ENCODE measurements around the gene TMED9.

Gene TMED9

GRCh38 chr5:177592010-177592834 is at the start of gene TMED9:
TMED9 (plus strand) TSS chr5:177592203; CDS start chr5:177592215, 12 bp downstream.
- H3K27me3 ChIP-seq, result peaks cover 0 to 27% of the 10 kb centered on the region in 2 donors
- intact Hi-C loops (cut with DNase I; ENCODE audit: low total_unique reads), result loop anchor here (10.0 kb wide), 1 partner anchor 563 kb away; the partner anchor contains the start of gene NHP2
- DNase-seq, result peak; percentile 75 to 89
- H3K4me3 ChIP-seq, result peak within 1 kb of the TSS; percentile 91 to 99
- peaks cover 0 to 18% (median 16%) of the 10 kb centered on the region in 4 donors for H3K4me1 ChIP-seq
- H3K27ac ChIP-seq, result peak within 1 kb of the TSS; percentile 81 to 84
- peaks cover 30 to 37% (median 33%) of the 10 kb centered on the region in 3 donors for H3K36me3 ChIP-seq
- H3K9me3 ChIP-seq, result no peaks in the 10 kb centered on the region
- TF ChIP-seq CTCF (IDR thresholded peaks at IDR 0.05), result peak; percentile 23 to 25

GRCh38 chr5:177542816-177543465 is 49.1 kb upstream of the TMED9 start:
- Histone ChIP-seq H3K9me3 (no peaks in the 10 kb centered on the region), H3K36me3 (peaks cover 0 to 12% (median 0%) of the 10 kb centered on the region in 3 donors), H3K4me3 (no peak overlapping the region), H3K27me3 (no peaks in the 10 kb centered on the region), H3K4me1 (peaks cover 3 to 88% (median 70%) of the 10 kb centered on the region in 4 donors), H3K27ac (peak overlapping the region; percentile 28 to 71)
- DNase-seq, result no peak
- TF ChIP-seq CTCF (IDR thresholded peaks at IDR 0.05), result no peak
- intact Hi-C loops (cut with DNase I; ENCODE audit: low total_unique reads), result no loop called here

- peak overlapping the region; percentile 71 to 83 for H3K27ac ChIP-seq
- H3K9me3 ChIP-seq, result no peaks in the 10 kb centered on the region
- H3K4me3 ChIP-seq, result no peak overlapping the region
- peaks cover 0 to 79% (median 55%) of the 10 kb centered on the region in 4 donors for H3K4me1 ChIP-seq
- intact Hi-C loops (cut with DNase I; ENCODE audit: low total_unique reads), result no loop called here
- peaks cover 0 to 2% (median 0%) of the 10 kb centered on the region in 3 donors for H3K36me3 ChIP-seq
- no peak for TF ChIP-seq CTCF (IDR thresholded peaks at IDR 0.05)
- H3K27me3 ChIP-seq, result no peaks in the 10 kb centered on the region
- peak; percentile 84 to 92 for DNase-seq
Measured at GRCh38 chr5:177545487-177546257, 46.3 kb upstream of the TMED9 start.

- H3K27me3 ChIP-seq, result no peaks in the 10 kb centered on the region
- peaks cover 0 to 79% (median 54%) of the 10 kb centered on the region in 4 donors for H3K4me1 ChIP-seq
- H3K27ac ChIP-seq, result peak overlapping the region; percentile 71 to 83
- DNase-seq, result peak; percentile 63 to 82
- no peaks in the 10 kb centered on the region for H3K9me3 ChIP-seq
- no peak for TF ChIP-seq CTCF (IDR thresholded peaks at IDR 0.05)
- H3K4me3 ChIP-seq, result no peak overlapping the region
- intact Hi-C loops (cut with DNase I; ENCODE audit: low total_unique reads), result no loop called here
- peaks cover 0 to 6% (median 0%) of the 10 kb centered on the region in 3 donors for H3K36me3 ChIP-seq
Measured at GRCh38 chr5:177546258-177546741, 45.7 kb upstream of the TMED9 start.

GRCh38 chr5:177547736-177548135 is 44.3 kb upstream of the TMED9 start:
- Histone ChIP-seq H3K27me3 (no peaks in the 10 kb centered on the region), H3K4me3 (no peak overlapping the region), H3K9me3 (no peaks in the 10 kb centered on the region), H3K4me1 (peaks cover 0 to 87% (median 54%) of the 10 kb centered on the region in 4 donors), H3K36me3 (peaks cover 0 to 6% (median 0%) of the 10 kb centered on the region in 3 donors), H3K27ac (peak overlapping the region; percentile 32 to 51)
- DNase-seq, result no peak
- intact Hi-C loops (cut with DNase I; ENCODE audit: low total_unique reads), result no loop called here
- no peak for TF ChIP-seq CTCF (IDR thresholded peaks at IDR 0.05)

All from tibial artery (tissue), 4 donors.